ENCODE measurements around the gene GPC3. TPM values are rescaled to one million over a fixed set of nuclear protein-coding genes. Genes with fewer than 3 reads are reported as not detected.

GPC3 gene
- total RNA-seq, 1 experiment from 2014 or later = not detected

DNA sequence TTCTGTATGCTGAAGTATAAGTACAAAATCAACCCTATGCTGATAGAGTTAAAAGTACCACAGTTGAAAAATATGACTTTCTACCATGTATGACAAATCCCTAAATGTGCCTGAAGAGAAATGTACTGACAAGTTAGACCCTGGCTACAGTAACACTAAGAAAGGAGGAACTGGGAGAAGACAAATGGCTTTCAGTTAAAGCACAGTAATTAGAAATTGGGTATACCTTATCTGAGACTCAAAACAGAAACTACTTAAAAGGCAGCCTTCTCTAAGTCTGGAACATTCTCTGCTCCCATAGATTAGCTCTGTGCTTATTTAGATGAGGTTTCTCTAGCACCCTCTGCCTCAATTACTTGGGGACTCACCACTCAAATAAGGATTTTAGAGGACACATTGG is 189.1 kb downstream of the GPC3 start:
- no TSS peak for BruUV-seq (replicated peaks)
- no peaks in the 10 kb centered on the region for H4K20me1 ChIP-seq (ENCODE audit: insufficient read depth)
- no peaks in the 10 kb centered on the region for H3K9me2 ChIP-seq (ENCODE audit: insufficient read depth)
- H3K4me1 ChIP-seq (replicated peaks; ENCODE audit: insufficient read depth) = no peaks in the 10 kb centered on the region
- no peak overlapping the region for H3K27ac ChIP-seq
- H3K4me3 ChIP-seq = no peak overlapping the region
- CTCF ChIA-PET = interaction anchor here (0.7 kb wide), 1 partner anchor 1772 kb away, joined by 7 read pairs; no protein-coding TSS in a partner anchor
- no peak overlapping the region for H3K4me2 ChIP-seq
- H3K36me3 ChIP-seq (ENCODE audit: low read depth) = no peaks in the 10 kb centered on the region
- TF ChIP-seq EZH2 (IDR thresholded peaks at IDR 0.05; ENCODE audit: low read depth) (no peak), CTCF (conservative IDR thresholded peaks at IDR 0.05) (no peak)
- intact Hi-C loops (cut with micrococcal nuclease; ENCODE audit: unreplicated experiment) = no loop called here
- H3K9me3 ChIP-seq (ENCODE audit: insufficient read depth, low read depth) = no peaks in the 10 kb centered on the region
- no peak overlapping the region for H2AFZ ChIP-seq
- DNase-seq = no peak
- H3F3A ChIP-seq (ENCODE audit: insufficient read depth, low read depth) = no peaks in the 10 kb centered on the region
- no peaks in the 10 kb centered on the region for H3K79me2 ChIP-seq (ENCODE audit: low read depth)
- POLR2A ChIA-PET (ENCODE audit: unreplicated experiment) = no interaction called here
- H3K27me3 ChIP-seq (ENCODE audit: insufficient read depth, low read depth) = no peaks in the 10 kb centered on the region

DNA sequence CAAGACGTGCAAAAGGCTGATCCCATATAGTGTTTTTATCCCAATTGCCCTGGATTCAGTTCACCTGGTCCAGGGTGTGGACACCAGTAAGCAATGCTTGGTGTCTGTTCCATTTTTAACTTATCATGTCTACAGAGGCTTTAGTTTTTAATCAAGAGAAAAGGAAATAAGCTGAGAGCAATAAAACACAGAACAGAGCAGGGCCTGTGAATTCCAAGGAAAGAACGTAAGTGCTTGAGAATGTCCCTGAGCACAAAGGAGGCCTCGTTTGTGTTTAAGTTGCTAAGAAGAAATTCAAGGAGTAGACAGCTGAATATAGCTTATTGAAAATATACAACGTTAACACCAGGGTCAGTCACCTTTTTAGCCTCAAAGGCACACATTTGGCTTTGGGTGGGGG is 191.3 kb downstream of the GPC3 start:
- Histone ChIP-seq H4K20me1 (ENCODE audit: insufficient read depth) (no peaks in the 10 kb centered on the region), H3K9me2 (ENCODE audit: insufficient read depth) (no peaks in the 10 kb centered on the region), H3K4me2 (no peak overlapping the region), H3K4me3 (no peak overlapping the region), H3K79me2 (ENCODE audit: low read depth) (no peaks in the 10 kb centered on the region), H2AFZ (no peak overlapping the region), H3K9me3 (ENCODE audit: insufficient read depth, low read depth) (no peaks in the 10 kb centered on the region), H3K27ac (no peak overlapping the region), H3K36me3 (ENCODE audit: low read depth) (no peaks in the 10 kb centered on the region), H3F3A (ENCODE audit: insufficient read depth, low read depth) (no peaks in the 10 kb centered on the region), H3K4me1 (replicated peaks; ENCODE audit: insufficient read depth) (no peaks in the 10 kb centered on the region), H3K27me3 (ENCODE audit: insufficient read depth, low read depth) (no peaks in the 10 kb centered on the region)
- BruUV-seq (replicated peaks) = no TSS peak
- ChIA-PET CTCF (interaction anchor here (0.5 to 0.6 kb wide), 2 partner anchors 40 to 560 kb away, joined by 3 read pairs; no protein-coding TSS in a partner anchor), POLR2A (ENCODE audit: unreplicated experiment) (no interaction called here)
- DNase-seq = no peak
- TF ChIP-seq CTCF (conservative IDR thresholded peaks at IDR 0.05) (no peak), EZH2 (IDR thresholded peaks at IDR 0.05; ENCODE audit: low read depth) (no peak)
- intact Hi-C loops (cut with micrococcal nuclease; ENCODE audit: unreplicated experiment) = loop anchor here (5.0 kb wide), 1 partner anchor 233 kb away; no protein-coding TSS in a partner anchor

GRCh38 chrX:133793626-133794025 is 191.8 kb downstream of the GPC3 start:
- no peaks in the 10 kb centered on the region for H3K9me2 ChIP-seq (ENCODE audit: insufficient read depth)
- no peaks in the 10 kb centered on the region for H3K79me2 ChIP-seq (ENCODE audit: low read depth)
- BruUV-seq (replicated peaks) = no TSS peak
- ChIA-PET POLR2A (ENCODE audit: unreplicated experiment) (no interaction called here), CTCF (interaction anchor here (0.6 kb wide), 1 partner anchor 560 kb away, joined by 3 read pairs; no protein-coding TSS in a partner anchor)
- H3K27me3 ChIP-seq (ENCODE audit: insufficient read depth, low read depth) = no peaks in the 10 kb centered on the region
- H3K4me3 ChIP-seq = no peak overlapping the region
- H3F3A ChIP-seq (ENCODE audit: insufficient read depth, low read depth) = no peaks in the 10 kb centered on the region
- no peak overlapping the region for H3K27ac ChIP-seq
- no peak for TF ChIP-seq EZH2 (IDR thresholded peaks at IDR 0.05; ENCODE audit: low read depth)
- no peak for TF ChIP-seq CTCF (conservative IDR thresholded peaks at IDR 0.05)
- H3K36me3 ChIP-seq (ENCODE audit: low read depth) = no peaks in the 10 kb centered on the region
- H2AFZ ChIP-seq = no peak overlapping the region
- no peaks in the 10 kb centered on the region for H4K20me1 ChIP-seq (ENCODE audit: insufficient read depth)
- H3K9me3 ChIP-seq (ENCODE audit: insufficient read depth, low read depth) = no peaks in the 10 kb centered on the region
- DNase-seq = no peak
- H3K4me1 ChIP-seq (replicated peaks; ENCODE audit: insufficient read depth) = no peaks in the 10 kb centered on the region
- intact Hi-C loops (cut with micrococcal nuclease; ENCODE audit: unreplicated experiment) = loop anchor here (2.0 to 5.0 kb wide), 3 partner anchors 129 to 603 kb away; no protein-coding TSS in a partner anchor
- H3K4me2 ChIP-seq = no peak overlapping the region
